HG03060 (cell line): ENCODE measurements around the gene EXOC4.

Source experiments
- ATAC-seq: cut with Tn5 transposase; IDR thresholded peaks from one replicate; pipeline ENCODE4 v1.9.1; 2021; ENCODE audit warnings: low read depth, moderate number of reproducible peaks; ENCODE audit not compliant: unreplicated experiment

The EXOC4 gene

GRCh38 chr7:133520248-133520647 is 267.4 kb downstream of the EXOC4 start:
- no peak for ATAC-seq

- ATAC-seq = no peak
These were observed 269.6 kb downstream of the EXOC4 start for GRCh38 chr7:133522501-133522900.

GRCh38 chr7:133528796-133529195 is 275.9 kb downstream of the EXOC4 start:
- no peak for ATAC-seq

GRCh38 chr7:133529861-133530260 is 277.0 kb downstream of the EXOC4 start:
- no peak for ATAC-seq

- no peak for ATAC-seq
These were observed 277.8 kb downstream of the EXOC4 start for GRCh38 chr7:133530682-133531081.

GRCh38 chr7:133534816-133535215 is 281.9 kb downstream of the EXOC4 start:
- ATAC-seq = no peak

- no peak for ATAC-seq
These were observed 282.4 kb downstream of the EXOC4 start for GRCh38 chr7:133535308-133535707.

- no peak for ATAC-seq
These were observed 283.6 kb downstream of the EXOC4 start for GRCh38 chr7:133536450-133536849.

- ATAC-seq = no peak
These were observed 286.1 kb downstream of the EXOC4 start for GRCh38 chr7:133539016-133539415.

GRCh38 chr7:133540096-133540860 is 287.4 kb downstream of the EXOC4 start:
- no peak for ATAC-seq

- no peak for ATAC-seq
These were observed 289.4 kb downstream of the EXOC4 start for GRCh38 chr7:133542209-133542780.

- no peak for ATAC-seq
These were observed 290.8 kb downstream of the EXOC4 start for GRCh38 chr7:133543657-133544056.

- ATAC-seq = no peak
These were observed 292.7 kb downstream of the EXOC4 start for GRCh38 chr7:133545618-133546017.

GRCh38 chr7:133547981-133548380 is 295.1 kb downstream of the EXOC4 start:
- no peak for ATAC-seq

- no peak for ATAC-seq
These were observed 296.8 kb downstream of the EXOC4 start for GRCh38 chr7:133549633-133550032.

GRCh38 chr7:133550145-133550544 is 297.3 kb downstream of the EXOC4 start:
- no peak for ATAC-seq

GRCh38 chr7:133550811-133551210 is 297.9 kb downstream of the EXOC4 start:
- ATAC-seq = no peak

- ATAC-seq = no peak
These were observed 298.6 kb downstream of the EXOC4 start for GRCh38 chr7:133551466-133551865.

GRCh38 chr7:133552079-133552478 is 299.2 kb downstream of the EXOC4 start:
- ATAC-seq = no peak

GRCh38 chr7:133554330-133554729 is 301.5 kb downstream of the EXOC4 start:
- ATAC-seq = no peak

GRCh38 chr7:133556048-133556447 is 303.2 kb downstream of the EXOC4 start:
- ATAC-seq = no peak

- ATAC-seq = no peak
These were observed 303.7 kb downstream of the EXOC4 start for GRCh38 chr7:133556553-133556952.
